GM13977 (cell line): ENCODE data around the gene RSPO3.

Experiments used
- DNase-seq: peaks from one replicate; pipeline ENCODE4 v3.0.0; 2012; ENCODE audit warnings: low spot score
- CTCF ChIP-seq: IDR thresholded peaks from 2 replicates; pipeline ENCODE4 v1.5.1; 2012; ENCODE audit warnings: mild to moderate bottlenecking, control low read depth; ENCODE audit not compliant: insufficient read depth; ENCODE audit errors: extremely low read depth, missing control alignments
- in situ Hi-C: fragments of 300-500 bp; cut with MboI; formaldehyde crosslinking; loops from one replicate; pipeline ENCODE4 v1.12.0; 2022; ENCODE audit warnings: low sequenced_read_pairs, low pct_unique_long_range_greater_than_20kb, mixed read lengths, inconsistent platforms; ENCODE audit not compliant: unreplicated experiment

Gene RSPO3

GRCh38 chr6:127136786-127137185 is 18.3 kb downstream of the RSPO3 start:
- no peak for DNase-seq
- in situ Hi-C loops: loop anchor here (25.0 kb wide), 1 partner anchor 1149 kb away; the partner anchor contains the start of gene TRMT11
- TF ChIP-seq CTCF: no peak

- DNase-seq: no peak
- no peak for TF ChIP-seq CTCF
- in situ Hi-C loops: loop anchor here (25.0 kb wide), 1 partner anchor 1160 kb away; the partner anchor contains the start of gene TRMT11
These were observed 28.5 kb downstream of the RSPO3 start for GRCh38 chr6:127146932-127147331.

GRCh38 chr6:127147534-127147933 is 29.1 kb downstream of the RSPO3 start:
- no peak for TF ChIP-seq CTCF
- DNase-seq: no peak
- in situ Hi-C loops: loop anchor here (25.0 kb wide), 1 partner anchor 1160 kb away; the partner anchor contains the start of gene TRMT11

- in situ Hi-C loops: loop anchor here (25.0 kb wide), 1 partner anchor 1161 kb away; the partner anchor contains the start of gene TRMT11
- no peak for DNase-seq
- no peak for TF ChIP-seq CTCF
These were observed 30.0 kb downstream of the RSPO3 start for GRCh38 chr6:127148511-127148910.

GRCh38 chr6:127154509-127154908 is 36.0 kb downstream of the RSPO3 start:
- no peak for TF ChIP-seq CTCF
- in situ Hi-C loops: no loop called here
- no peak for DNase-seq

GRCh38 chr6:127160484-127160883 is 42.0 kb downstream of the RSPO3 start:
- TF ChIP-seq CTCF: no peak
- in situ Hi-C loops: no loop called here
- no peak for DNase-seq

- in situ Hi-C loops: no loop called here
- no peak for DNase-seq
- TF ChIP-seq CTCF: no peak
These were observed 44.4 kb downstream of the RSPO3 start for GRCh38 chr6:127162836-127163235.
